Stimulated activated CD4-positive, alpha-beta T cell treated with anti-CD3 and anti-CD28 coated beads, Interleukin-4, amount 100 ng/mL, for 1 hour (primary cell): ENCODE results near the gene LEPROT.
A peak's percentile ranks its signal among the peaks of the same experiment; 100 is the strongest.

ENCODE experiments used
- DNase-seq: peaks from one replicate; pipeline ENCODE4 v3.0.0-alpha.2; 2020

LEPROT gene

DNA sequence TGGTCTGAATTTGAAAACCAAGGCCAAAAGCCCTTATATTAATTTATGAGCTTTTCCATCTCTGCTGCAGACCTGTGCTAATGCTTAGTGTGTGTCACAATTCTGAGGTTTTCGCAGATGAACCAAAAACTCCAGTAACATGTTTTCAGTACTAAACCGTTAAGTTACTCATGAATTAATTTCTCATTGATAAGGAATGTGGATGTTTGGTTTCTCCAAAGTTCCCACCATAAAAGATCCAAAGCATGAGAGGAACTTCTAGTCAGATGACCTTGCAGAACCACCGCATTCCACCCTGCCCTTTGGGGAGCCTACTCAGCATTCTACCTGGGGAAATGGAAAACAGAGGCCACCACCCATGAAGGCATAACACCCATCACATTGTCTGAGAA, 7.5 kb upstream of the LEPROT start:
- no peak for DNase-seq

- DNase-seq: no peak
Measured at GRCh38 chr1:65414538-65414937, 5.9 kb upstream of the LEPROT start.

DNA sequence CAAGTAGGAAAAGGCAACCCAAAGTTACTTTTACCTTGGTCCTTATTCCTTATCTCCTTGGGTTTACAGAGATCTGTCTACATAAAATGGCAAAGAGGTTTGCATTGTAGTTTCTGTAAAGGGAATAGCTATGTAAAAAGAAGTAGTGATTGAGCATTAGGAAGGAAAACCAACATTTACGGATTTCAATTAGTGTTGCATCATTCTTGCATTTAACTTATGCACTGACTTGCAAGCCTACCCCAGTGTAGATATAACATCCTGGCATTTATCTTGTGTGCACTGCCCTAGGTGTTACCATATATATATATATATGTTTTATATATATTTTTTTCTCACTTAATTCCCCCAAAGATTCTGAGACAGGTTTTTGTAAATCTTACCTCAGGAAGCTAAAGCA, 3.7 kb upstream of the LEPROT start:
- no peak for DNase-seq

DNA sequence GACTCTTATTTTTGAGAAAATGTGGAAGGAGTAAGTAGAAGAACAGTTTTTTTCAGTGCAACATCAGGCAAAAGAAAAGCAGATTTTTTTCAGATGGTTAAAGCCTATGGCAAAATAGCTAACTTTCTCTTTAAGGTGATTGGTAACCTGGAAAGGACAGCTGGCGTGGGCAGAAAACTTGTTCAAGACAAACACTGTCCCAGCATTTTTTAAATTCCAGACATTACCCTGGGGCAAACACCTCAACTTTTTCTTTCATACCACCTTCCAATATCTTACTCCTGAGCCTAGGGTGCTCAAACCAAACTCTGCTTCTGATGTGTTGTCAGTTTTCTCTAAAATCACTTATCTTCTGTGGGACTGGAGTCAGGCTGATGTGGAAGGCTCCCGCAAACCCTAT, 2.7 kb upstream of the LEPROT start:
- no peak for DNase-seq

DNA sequence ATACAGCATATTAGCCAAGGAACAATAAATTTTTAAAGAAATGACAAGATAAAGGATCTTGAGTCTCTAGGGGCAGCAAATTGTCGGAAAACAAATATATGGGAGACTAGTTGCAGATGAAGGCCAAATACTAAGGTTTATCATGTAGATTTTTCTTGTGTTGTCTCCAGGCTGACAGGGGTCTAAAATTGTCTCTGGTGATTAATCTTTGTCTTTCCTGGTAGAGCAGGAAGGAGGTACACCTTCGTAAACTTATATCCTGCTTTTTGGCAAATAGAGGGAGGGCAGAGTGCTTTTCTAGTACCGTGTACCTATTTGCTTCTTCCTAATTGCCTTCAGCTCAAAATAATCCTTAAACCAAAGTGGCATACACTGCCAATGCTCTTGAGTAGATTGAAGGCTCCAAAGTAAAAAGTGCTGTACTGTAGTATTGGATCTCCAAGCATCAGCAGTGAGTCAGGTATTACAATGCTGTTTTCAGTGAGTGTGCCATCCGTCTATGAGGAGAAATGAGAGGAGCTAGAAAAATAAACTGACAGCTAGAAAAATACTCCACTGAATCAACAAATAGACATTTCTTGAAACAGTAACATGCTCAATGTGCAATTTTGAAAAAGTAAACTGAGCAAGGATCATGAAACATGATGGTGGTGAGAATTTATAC, 1.8 kb upstream of the LEPROT start:
- DNase-seq: no peak

- DNase-seq: peak; percentile 97
Measured at GRCh38 chr1:65419681-65420589, 533 bp upstream of the LEPROT start.

DNA sequence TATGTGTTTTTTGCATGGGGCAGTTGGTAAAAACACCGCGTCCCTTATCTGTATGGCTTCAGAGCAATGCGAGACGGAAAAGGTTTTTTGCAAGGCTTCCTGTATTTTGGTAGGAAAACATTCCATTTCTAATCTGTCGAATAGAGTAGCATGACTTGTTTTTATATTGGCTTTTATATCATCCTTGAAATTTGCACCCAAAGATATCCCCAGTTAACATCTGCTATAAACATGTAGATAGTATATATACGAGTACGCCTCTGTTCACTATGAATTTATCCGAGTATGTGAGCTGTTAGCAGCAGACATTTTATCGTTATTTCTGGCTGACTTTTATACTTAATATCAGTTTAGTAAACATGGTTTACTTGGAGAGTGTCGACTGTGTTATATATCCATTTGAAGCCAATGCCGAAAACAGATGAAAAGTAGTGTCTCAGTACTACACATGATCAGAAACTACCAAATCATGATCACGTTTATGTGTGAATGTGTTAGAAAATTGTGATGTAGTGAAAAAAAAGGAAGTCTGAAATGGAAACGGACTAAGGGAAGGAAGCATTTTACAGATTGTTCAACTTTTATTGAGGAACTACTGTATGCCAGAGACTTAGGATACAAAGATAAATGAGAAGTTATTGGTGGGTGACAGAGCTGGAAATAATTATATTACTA, 1.0 kb downstream of the LEPROT start:
- DNase-seq: no peak

DNA sequence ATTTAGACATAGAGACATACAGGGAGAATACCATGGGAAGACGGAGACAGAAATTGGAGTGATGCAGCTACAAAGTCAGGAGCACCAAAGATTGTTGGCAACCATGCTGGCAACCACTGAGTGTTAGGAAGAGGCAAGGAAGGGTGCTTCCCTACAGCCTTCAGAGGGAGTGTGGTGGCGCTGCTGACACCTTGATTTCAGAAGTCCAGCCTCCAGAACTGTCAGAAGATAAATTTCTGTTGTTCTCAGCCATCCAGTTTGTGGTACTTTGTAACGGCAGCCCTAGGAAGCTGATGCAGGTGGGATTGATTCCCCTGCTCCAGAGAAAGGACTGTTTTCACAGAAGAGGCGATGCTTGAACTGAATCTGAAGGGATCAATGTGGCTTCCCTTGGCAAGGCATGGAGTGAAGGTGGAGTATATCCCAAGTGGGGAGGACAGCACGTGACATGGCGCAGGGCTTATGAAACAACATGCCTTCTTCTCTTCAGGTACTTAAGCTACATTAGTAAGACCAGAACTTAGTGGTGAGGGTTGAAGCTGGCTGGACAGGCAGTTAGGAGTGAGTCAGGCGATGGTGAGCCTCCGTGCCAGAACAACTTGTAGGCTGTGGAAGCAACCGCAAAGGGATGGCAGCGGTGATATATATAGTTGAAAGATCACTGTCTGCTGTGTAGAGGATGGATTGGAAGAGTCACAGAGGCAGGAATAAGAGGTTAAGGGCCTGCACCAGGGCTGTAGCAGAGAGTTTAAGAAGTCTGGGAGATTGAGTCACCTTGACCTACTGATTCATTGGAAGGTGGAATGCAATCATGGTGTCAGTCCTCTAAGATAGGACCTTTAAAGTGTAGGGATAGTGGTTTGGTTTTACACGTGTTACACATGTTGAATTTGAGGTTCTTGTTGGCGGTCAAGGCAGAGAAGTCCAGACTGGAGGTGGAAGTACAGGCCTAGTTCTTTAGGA, 2.1 kb downstream of the LEPROT start:
- DNase-seq: no peak

DNA sequence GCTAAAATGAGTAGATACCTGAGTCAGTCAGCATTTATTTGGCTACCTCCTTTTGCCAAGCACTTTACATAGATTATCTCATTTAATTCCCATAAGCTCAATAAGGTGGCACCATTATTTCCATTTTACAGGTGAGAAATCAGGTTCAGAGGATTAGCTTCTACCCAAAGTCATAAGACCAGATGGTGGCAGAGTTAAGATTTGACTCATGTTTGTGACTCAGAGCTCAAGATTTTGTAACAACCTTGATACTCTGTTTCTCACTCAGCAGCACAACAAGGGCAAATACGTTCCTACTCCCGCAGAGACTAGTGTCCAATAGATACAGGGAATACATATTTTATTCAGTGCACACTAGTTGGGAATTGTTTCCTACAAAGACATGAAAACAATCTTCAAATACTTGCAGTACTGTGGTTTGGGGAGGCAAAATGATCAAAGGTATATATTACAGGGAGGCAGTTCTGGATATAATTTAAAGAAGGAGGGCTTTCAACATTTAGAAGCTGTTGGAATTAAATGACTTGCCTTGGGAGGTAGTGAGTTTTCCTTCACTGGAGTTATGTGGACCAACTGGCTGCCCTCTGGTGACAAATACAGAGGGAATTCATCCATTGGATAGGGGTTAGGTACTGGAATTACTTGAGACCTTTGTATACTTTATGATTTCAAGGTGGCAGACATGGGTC, 3.6 kb downstream of the LEPROT start:
- no peak for DNase-seq

DNA sequence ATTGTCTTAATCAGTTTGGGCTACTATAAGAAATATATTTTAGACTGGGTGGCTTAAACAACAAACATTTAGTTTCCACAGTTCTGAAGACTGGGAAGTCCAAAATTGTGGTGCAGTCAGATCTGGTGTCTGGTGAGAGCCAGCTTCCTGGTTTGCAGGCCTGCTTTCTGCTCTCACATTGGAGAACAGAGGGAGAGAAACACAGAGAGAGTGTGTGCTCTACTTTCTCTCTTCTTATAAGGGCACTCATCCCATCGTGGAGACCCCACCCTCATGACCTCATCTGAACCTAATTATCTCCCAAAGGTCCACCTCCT, 4.1 kb downstream of the LEPROT start:
- DNase-seq: no peak

- no peak for DNase-seq
Measured at GRCh38 chr1:65425006-65425405, 4.5 kb downstream of the LEPROT start.

- DNase-seq: no peak
Measured at GRCh38 chr1:65425697-65426096, 5.2 kb downstream of the LEPROT start.

- DNase-seq: no peak
Measured at GRCh38 chr1:65429078-65429477, 8.6 kb downstream of the LEPROT start.

GRCh38 chr1:65429806-65430205, 9.3 kb downstream of the LEPROT start:
- DNase-seq: no peak

- DNase-seq: no peak
Measured at GRCh38 chr1:65431111-65431705, 10.7 kb downstream of the LEPROT start.

- DNase-seq: no peak
Measured at GRCh38 chr1:65432918-65433317, 12.4 kb downstream of the LEPROT start.

- DNase-seq: no peak
Measured at GRCh38 chr1:65434255-65434654, 13.8 kb downstream of the LEPROT start.

- DNase-seq: no peak
Measured at GRCh38 chr1:65434760-65435159, 14.3 kb downstream of the LEPROT start.

- no peak for DNase-seq
Measured at GRCh38 chr1:65435987-65436386, 15.5 kb downstream of the LEPROT start.

- no peak for DNase-seq
Measured at GRCh38 chr1:65437616-65438015, 17.1 kb downstream of the LEPROT start.

DNA sequence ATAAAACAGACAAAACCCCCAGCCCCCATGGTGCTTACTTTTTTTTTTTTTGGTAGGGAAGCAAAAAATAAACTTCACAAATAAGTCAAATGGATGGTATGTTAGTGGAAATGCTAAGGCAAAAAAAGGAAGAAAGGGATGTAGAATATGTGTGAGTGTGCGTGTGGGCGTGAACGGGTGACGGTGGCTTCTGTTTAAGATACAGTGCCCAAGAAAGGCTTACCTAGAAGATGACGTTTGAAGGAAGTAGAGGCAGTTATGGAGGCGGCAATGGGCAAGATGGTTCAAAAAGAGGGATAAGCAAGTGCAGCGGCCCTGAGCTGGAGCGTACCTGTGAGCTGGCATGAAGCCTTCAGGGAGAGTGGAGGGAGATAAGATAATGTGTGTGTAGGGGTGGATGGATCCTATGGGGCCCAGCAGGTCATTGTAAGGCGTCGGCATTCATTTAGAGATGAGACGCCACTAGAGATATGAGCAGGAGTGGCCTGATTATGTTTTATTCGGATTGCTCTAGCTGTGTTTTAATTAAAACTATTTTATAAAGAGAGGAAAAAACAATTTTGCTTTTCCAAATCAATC, 19.9 kb downstream of the LEPROT start:
- no peak for DNase-seq
